ENCODE results near the gene CR1L. TPM values are rescaled to one million over a fixed set of nuclear protein-coding genes. Genes with fewer than 3 reads are reported as not detected.

Gene CR1L
- total and polyA plus RNA-seq, 9 of the 15 experiments (the other 6 are each of a cell fraction or from before 2014, with no cell fraction given), result 10.1 to 74.8 (median 34.3) TPM

- TF ChIP-seq E2F8 (IDR thresholded peaks at IDR 0.05; ENCODE audit: low read depth, partially characterized antibody) (no peak), EGR1 (conservative IDR thresholded peaks at IDR 0.05) (no peak), CREB5 (CRISPR knock-in tag; IDR thresholded peaks at IDR 0.05) (no peak), RBM22 (IDR thresholded peaks at IDR 0.05; ENCODE audit: low read depth, low read length, poor library complexity, severe bottlenecking) (no peak), ID3 (CRISPR knock-in tag; IDR thresholded peaks at IDR 0.05) (no peak), ID3 (tag; IDR thresholded peaks at IDR 0.05) (no peak), ZFP30 (CRISPR knock-in tag; IDR thresholded peaks at IDR 0.05; ENCODE audit: borderline replicate concordance) (no peak), NCOR1 (IDR thresholded peaks at IDR 0.05) (peak; percentile 9; the same call in 1 of the 2 replicates), ZFP36 (IDR thresholded peaks at IDR 0.05; ENCODE audit: low read depth, low read length, partially characterized antibody) (no peak), NFYB (IDR thresholded peaks at IDR 0.05; ENCODE audit: extremely low read depth, insufficient read length) (no peak), MYBL2 (IDR thresholded peaks at IDR 0.05; ENCODE audit: low read depth) (peak; percentile 60), MYBL2 (CRISPR knock-in tag; IDR thresholded peaks at IDR 0.05; ENCODE audit: borderline replicate concordance) (no peak), ZC3H8 (IDR thresholded peaks at IDR 0.05) (peak; percentile 96; the same call in 1 of the 2 replicates), ESRRB (CRISPR knock-in tag; IDR thresholded peaks at IDR 0.05; ENCODE audit: borderline replicate concordance) (peak; percentile 80; the same call in 1 of the 2 replicates), MAFK (IDR thresholded peaks at IDR 0.05; ENCODE audit: low read length) (no peak), CREM (IDR thresholded peaks at IDR 0.05; ENCODE audit: low read depth) (no peak), PML (IDR thresholded peaks at IDR 0.05; ENCODE audit: low read length) (peak; percentile 99), RB1 (IDR thresholded peaks at IDR 0.05; ENCODE audit: low read depth) (no peak), SNAPC5 (CRISPR knock-in tag; IDR thresholded peaks at IDR 0.05) (peak; percentile 74; the same call in 1 of the 2 replicates), CGGBP1 (CRISPR knock-in tag; IDR thresholded peaks at IDR 0.05) (peak; percentile 90), STAT5A (IDR thresholded peaks at IDR 0.05; ENCODE audit: borderline replicate concordance, low read length) (peak; percentile 45), KDM2B (CRISPR knock-in tag; IDR thresholded peaks at IDR 0.05) (no peak), KLF10 (CRISPR knock-in tag; IDR thresholded peaks at IDR 0.05) (0 out of 2 replicates have a peak, but pooled peaks have one; percentile 54), THAP7 (CRISPR knock-in tag; IDR thresholded peaks at IDR 0.05) (no peak)
Measured at GRCh38 chr1:207605444-207606361, 39.2 kb upstream of the CR1L start (continued).

Measured in K562 (cell line).